ENCODE results near the gene HEATR3. TPM values are rescaled to one million over a fixed set of nuclear protein-coding genes. Genes with fewer than 3 reads are reported as not detected.

Gene HEATR3
- total and polyA plus RNA-seq, 8 donors, result 2.5 to 12.2 (median 7.6) TPM

GRCh38 chr16:50066482-50067289, 916 bp downstream of the HEATR3 start:
- FAIRE-seq (no peak), DNase-seq (no peak)
- WGBS, 2 donors, result 18 to 23% methylated on average over 28 to 34 of the region's 34 CpGs

GRCh38 chr16:50067290-50067853, 1.6 kb downstream of the HEATR3 start:
- no peak for FAIRE-seq
- no peak for TF ChIP-seq CTCF (IDR thresholded peaks at IDR 0.05)

More at GRCh38 chr16:50066482-50067289, 916 bp downstream of the HEATR3 start:
- intact Hi-C loops (cut with DNase I), result no loop called here
- no peak for ATAC-seq
- TF ChIP-seq CTCF (IDR thresholded peaks at IDR 0.05), result no peak
- no peaks in the 10 kb centered on the region for H3K27me3 ChIP-seq
- H3K27ac ChIP-seq, result peak overlapping the region; percentile 90 to 97 (median 94)
- H3K4me3 ChIP-seq, result peak overlapping the region; percentile 80 to 99 (median 96)
- H3K4me1 ChIP-seq, result peaks cover 0 to 17% (median 11%) of the 10 kb centered on the region in 3 donors
- H3K36me3 ChIP-seq, result no peaks in the 10 kb centered on the region
- no peaks in the 10 kb centered on the region for H3K9me3 ChIP-seq

GRCh38 chr16:50068550-50068949, 2.8 kb downstream of the HEATR3 start:
- TF ChIP-seq CTCF (IDR thresholded peaks at IDR 0.05), result no peak
- H3K4me1 ChIP-seq, result peaks cover 0 to 17% (median 11%) of the 10 kb centered on the region in 3 donors
- WGBS, 2 donors, result 75 to 77% methylated on average over 4 of the region's 4 CpGs
- no peaks in the 10 kb centered on the region for H3K9me3 ChIP-seq
- DNase-seq, result no peak
- H3K27me3 ChIP-seq, result no peaks in the 10 kb centered on the region
- ATAC-seq, result no peak
- no peaks in the 10 kb centered on the region for H3K36me3 ChIP-seq
- H3K4me3 ChIP-seq, result no peak overlapping the region
- H3K27ac ChIP-seq, result no peak overlapping the region
- intact Hi-C loops (cut with DNase I), result no loop called here
- FAIRE-seq, result no peak

More at GRCh38 chr16:50067290-50067853, 1.6 kb downstream of the HEATR3 start:
- ATAC-seq (peak in 1 of 4 donors; percentile 16), DNase-seq (no peak)
- no peaks in the 10 kb centered on the region for H3K27me3 ChIP-seq
- H3K27ac ChIP-seq, result no peak overlapping the region
- WGBS, 2 donors, result 39 to 42% methylated on average over 3 of the region's 3 CpGs
- peak overlapping the region in 1 of 4 donors; percentile 99 for H3K4me3 ChIP-seq
- H3K9me3 ChIP-seq, result no peaks in the 10 kb centered on the region
- H3K36me3 ChIP-seq, result no peaks in the 10 kb centered on the region
- intact Hi-C loops (cut with DNase I), result no loop called here
- peaks cover 0 to 17% (median 11%) of the 10 kb centered on the region in 3 donors for H3K4me1 ChIP-seq

GRCh38 chr16:50069060-50069459, 3.3 kb downstream of the HEATR3 start:
- DNase-seq, result no peak
- ATAC-seq, result no peak
- Histone ChIP-seq H3K4me1 (peaks cover 0 to 17% (median 11%) of the 10 kb centered on the region in 3 donors), H3K27ac (no peak overlapping the region), H3K36me3 (no peaks in the 10 kb centered on the region), H3K27me3 (no peaks in the 10 kb centered on the region), H3K9me3 (no peaks in the 10 kb centered on the region), H3K4me3 (no peak overlapping the region)
- 95% methylated on average over 1 of the region's 1 CpG for WGBS, 2 donors
- no peak for TF ChIP-seq CTCF (IDR thresholded peaks at IDR 0.05)
- intact Hi-C loops (cut with DNase I), result no loop called here
- FAIRE-seq, result no peak

Data from pancreas (tissue), 10 donors.